ENCODE results near the gene TAP1.

TAP1 gene

GRCh38 chr6:32852844-32853540 is 512 bp downstream of the TAP1 start:
- TF ChIP-seq POLR2A (IDR thresholded peaks at IDR 0.05; ENCODE audit: low read depth, low read length): no peak
- FAIRE-seq (no peak), DNase-seq (ENCODE audit: insufficient read length, low spot score) (peak; percentile 50)

- no peak for FAIRE-seq
- no peak for TF ChIP-seq POLR2A (IDR thresholded peaks at IDR 0.05; ENCODE audit: low read depth, low read length)
- DNase-seq (ENCODE audit: insufficient read length, low spot score): no peak
Observed at GRCh38 chr6:32852018-32852843, 1.3 kb downstream of the TAP1 start.

GRCh38 chr6:32851025-32851424 is 2.5 kb downstream of the TAP1 start:
- no peak for FAIRE-seq

GRCh38 chr6:32849126-32849525 is 4.4 kb downstream of the TAP1 start:
- DNase-seq (ENCODE audit: insufficient read length, low spot score) (no peak), FAIRE-seq (no peak)
- TF ChIP-seq POLR2A (IDR thresholded peaks at IDR 0.05; ENCODE audit: low read depth, low read length): no peak

More at GRCh38 chr6:32851025-32851424, 2.5 kb downstream of the TAP1 start:
- TF ChIP-seq POLR2A (IDR thresholded peaks at IDR 0.05; ENCODE audit: low read depth, low read length): no peak
- no peak for DNase-seq (ENCODE audit: insufficient read length, low spot score)

GRCh38 chr6:32847795-32848194 is 5.7 kb downstream of the TAP1 start:
- DNase-seq (ENCODE audit: insufficient read length, low spot score): no peak
- TF ChIP-seq POLR2A (IDR thresholded peaks at IDR 0.05; ENCODE audit: low read depth, low read length): no peak
- FAIRE-seq: no peak

- no peak for TF ChIP-seq POLR2A (IDR thresholded peaks at IDR 0.05; ENCODE audit: low read depth, low read length)
- DNase-seq (ENCODE audit: insufficient read length, low spot score) (no peak), FAIRE-seq (no peak)
Observed at GRCh38 chr6:32847004-32847403, 6.5 kb downstream of the TAP1 start.

- FAIRE-seq (no peak), DNase-seq (ENCODE audit: insufficient read length, low spot score) (no peak)
- TF ChIP-seq POLR2A (IDR thresholded peaks at IDR 0.05; ENCODE audit: low read depth, low read length): no peak
Observed at GRCh38 chr6:32845384-32845884, 8.1 kb downstream of the TAP1 start.

GRCh38 chr6:32844839-32845383 is 8.6 kb downstream of the TAP1 start:
- FAIRE-seq: no peak
- DNase-seq (ENCODE audit: insufficient read length, low spot score): no peak
- no peak for TF ChIP-seq POLR2A (IDR thresholded peaks at IDR 0.05; ENCODE audit: low read depth, low read length)

GRCh38 chr6:32843979-32844838 is 9.3 kb downstream of the TAP1 start, which contains the start of gene PSMB8:
Gene PSMB8, minus strand, starts transcription at chr6:32844047. Its CDS starts 51 bp downstream, at chr6:32843996.
- DNase-seq (ENCODE audit: insufficient read length, low spot score): peak; percentile 85
- peak; percentile 89 for FAIRE-seq
- peak; percentile 28; the same call in 1 of the 2 replicates for TF ChIP-seq POLR2A (IDR thresholded peaks at IDR 0.05; ENCODE audit: low read depth, low read length)

GRCh38 chr6:32843331-32843978 is 10.0 kb downstream of the TAP1 start:
- DNase-seq (ENCODE audit: insufficient read length, low spot score) (no peak), FAIRE-seq (no peak)
- TF ChIP-seq POLR2A (IDR thresholded peaks at IDR 0.05; ENCODE audit: low read depth, low read length): no peak

- DNase-seq (ENCODE audit: insufficient read length, low spot score) (no peak), FAIRE-seq (no peak)
- no peak for TF ChIP-seq POLR2A (IDR thresholded peaks at IDR 0.05; ENCODE audit: low read depth, low read length)
Observed at GRCh38 chr6:32842690-32843089, 10.8 kb downstream of the TAP1 start.

- DNase-seq (ENCODE audit: insufficient read length, low spot score): no peak
- TF ChIP-seq POLR2A (IDR thresholded peaks at IDR 0.05; ENCODE audit: low read depth, low read length): no peak
- no peak for FAIRE-seq
Observed at GRCh38 chr6:32842021-32842650, 11.4 kb downstream of the TAP1 start.
